LHCN-M2 (cell line): ENCODE data around the gene NTRK3. TPM values are rescaled to one million over a fixed set of nuclear protein-coding genes. Genes with fewer than 3 reads are reported as not detected.
"Not testable (repeated sequence)": the region's sequence is repeated elsewhere in the genome, so short reads cannot be mapped to it uniquely, and the experiment has no call there.

Experiments used
- DNase-seq: peaks from one replicate; pipeline ENCODE4 v3.0.0-alpha.2; 2012; ENCODE audit warnings: low read depth
- total RNA-seq: library from RNA; depleted of rRNA; stranded (reverse); fragments of >200 nt; gene quantifications from 2 replicates; pipeline ENCODE4 v1.2.3, GENCODE V29; 2014

The NTRK3 gene
- total RNA-seq, 1 experiment from 2014 or later: 0.23 TPM

DNA sequence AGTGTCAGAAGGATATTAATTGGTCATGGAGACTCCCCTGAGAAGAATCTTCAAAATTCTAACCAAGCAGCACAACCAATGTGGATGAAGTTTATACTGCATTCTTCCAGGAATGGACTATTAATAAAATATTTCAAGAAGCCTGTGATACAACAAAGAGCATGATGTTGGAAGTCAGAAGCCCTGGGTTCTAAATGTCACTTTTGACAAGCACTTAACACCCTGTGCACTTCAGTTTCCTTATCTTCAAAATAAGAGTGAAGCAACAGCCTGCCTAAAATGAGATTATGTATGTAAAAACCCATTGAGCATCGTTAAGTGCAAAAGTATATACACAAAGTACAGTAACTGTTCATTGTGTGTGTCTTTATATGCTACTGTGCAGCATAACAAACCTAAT lies 369.4 kb downstream of the NTRK3 start:
- DNase-seq: no peak

DNA sequence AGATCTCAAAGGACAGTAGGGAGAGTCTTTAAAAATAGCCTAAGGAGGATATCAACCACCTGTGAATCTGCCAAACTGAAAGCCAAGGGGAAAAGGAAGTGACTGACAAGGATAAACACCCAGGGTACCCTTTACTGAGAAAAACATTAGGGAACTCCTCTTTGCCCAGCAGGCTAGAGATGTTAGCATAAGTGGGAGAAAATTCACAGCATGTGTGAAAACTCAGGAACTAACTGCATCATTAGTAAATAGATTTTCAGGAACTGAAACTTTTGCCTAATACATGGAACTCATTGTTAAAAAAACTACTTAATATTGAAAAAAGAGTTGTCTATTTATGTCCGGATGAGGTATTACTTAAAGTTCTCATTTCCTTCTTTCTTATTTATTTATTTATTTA lies 375.5 kb downstream of the NTRK3 start:
- DNase-seq: no peak

DNA sequence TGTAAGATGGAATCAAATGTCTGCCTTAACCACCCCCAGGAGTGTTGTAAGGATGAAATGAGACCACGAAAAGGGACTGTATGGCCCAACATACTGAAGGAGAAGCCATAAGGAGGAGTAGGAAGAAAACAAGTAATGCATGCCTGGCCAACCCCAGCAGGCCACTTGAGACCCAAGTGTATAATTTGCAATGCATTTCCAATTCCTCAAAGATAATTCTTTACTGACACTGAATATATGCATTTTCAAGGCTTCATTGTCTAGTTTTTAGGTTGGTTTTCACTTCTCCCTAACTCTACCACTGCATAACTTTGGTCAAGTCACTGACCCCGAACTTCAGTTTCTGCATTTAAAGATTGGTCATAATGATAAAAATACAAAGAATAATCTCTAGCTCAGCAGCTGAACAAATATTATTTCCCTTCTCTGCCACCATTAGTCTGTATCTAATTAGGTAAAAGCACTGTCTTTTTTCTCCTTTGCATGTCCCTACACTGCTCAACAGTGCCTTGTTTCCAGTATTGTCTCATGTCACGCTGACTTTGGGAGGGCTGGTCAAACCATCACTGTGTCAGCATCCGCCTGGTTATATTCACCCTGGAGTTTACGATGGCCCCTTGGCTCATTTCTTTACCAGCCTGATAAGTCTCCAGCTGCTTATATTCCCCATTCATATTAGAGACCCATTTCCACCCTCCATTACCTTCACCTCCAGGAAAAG lies 378.6 kb downstream of the NTRK3 start:
- DNase-seq: no peak

DNA sequence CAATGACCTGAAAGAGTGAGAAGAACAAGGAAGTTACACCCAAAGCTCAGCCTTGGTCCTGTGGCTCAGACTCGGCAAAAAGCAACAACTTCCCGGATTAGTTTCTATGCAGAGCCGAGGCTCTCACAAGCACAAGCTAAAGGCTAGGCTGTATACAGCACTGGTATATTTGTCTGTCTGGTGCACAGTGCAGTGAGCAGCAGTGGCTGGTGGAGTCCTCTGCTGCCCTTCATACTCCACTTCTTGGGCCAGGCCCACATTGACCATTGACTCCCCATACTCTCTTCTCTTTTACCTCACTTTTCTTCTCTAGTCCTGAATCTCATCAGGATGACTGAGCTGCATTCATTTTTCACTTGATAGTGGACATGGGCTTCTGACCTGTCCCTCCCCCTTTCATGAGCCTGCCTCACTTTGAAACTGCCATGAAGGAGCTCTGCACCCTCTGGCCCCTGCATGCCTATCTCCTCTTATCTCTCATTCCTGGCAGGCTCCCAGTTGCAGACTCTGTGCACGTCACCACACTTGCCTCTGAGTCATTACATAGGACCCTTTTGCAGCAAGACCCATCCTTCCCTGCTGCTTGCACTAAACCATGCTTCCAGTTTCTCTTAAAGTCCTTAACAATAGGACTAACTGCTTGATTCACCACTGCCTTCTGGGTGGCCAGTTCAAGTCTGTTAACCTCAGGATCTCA lies 379.3 kb downstream of the NTRK3 start:
- DNase-seq: no peak

DNA sequence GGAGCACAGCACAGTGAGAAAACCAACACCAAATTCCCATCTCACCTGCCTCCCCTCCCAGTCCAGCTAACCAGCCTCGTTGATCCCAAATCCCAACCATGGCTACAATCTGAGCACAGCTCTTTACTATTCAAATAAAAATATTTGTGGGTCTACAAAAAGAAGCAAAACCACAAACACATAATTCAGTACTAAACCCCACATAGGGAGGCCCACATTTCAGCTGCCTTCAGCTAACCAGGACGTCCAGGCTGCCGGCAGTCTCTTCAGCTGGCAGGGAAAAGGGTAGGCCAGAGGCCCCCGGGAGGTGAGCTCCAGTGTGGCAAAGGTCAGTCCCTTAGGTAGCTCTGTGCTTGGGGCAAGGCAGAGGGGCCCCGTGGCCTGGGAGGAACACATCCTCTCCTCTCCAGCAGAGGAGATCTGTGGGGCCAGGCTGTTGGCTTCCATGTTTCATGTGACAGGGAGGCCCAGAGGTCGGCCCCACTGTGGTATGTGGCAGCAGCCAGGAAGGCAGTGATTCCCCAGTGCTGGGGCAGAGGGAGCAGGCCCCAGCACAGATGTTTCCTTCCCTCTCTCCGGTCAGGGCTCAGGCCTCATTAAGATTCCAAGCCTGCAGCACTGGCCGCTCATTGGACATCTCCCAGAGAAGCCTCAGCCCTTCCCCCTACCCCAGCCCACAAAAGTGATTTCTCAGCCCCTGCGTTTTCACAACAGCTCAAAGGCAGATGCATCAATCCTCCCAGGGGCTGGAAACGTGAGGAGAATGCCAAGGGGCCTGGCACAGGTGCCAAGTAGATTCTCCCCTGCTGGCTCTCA lies 381.4 kb downstream of the NTRK3 start:
- DNase-seq: no peak

DNA sequence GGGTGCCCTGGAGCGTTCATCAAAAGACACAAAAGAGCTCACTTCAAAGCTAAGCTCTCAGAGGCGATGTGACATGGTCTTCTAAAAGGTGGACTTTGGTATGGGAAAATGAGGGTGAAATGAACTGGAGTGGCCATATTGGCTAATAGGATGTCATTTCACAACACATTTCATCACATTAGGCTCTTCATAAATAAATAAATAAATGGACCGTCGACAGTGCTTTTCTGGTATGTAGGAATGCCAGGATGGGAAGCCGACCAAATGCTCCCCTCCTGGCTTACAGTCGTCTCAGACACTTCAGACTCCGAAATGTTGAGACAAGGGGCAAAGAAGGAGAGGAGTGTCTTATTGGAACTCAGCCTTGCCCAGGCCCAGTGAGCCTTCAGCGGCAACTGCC lies 383.0 kb downstream of the NTRK3 start:
- DNase-seq: no peak

DNA sequence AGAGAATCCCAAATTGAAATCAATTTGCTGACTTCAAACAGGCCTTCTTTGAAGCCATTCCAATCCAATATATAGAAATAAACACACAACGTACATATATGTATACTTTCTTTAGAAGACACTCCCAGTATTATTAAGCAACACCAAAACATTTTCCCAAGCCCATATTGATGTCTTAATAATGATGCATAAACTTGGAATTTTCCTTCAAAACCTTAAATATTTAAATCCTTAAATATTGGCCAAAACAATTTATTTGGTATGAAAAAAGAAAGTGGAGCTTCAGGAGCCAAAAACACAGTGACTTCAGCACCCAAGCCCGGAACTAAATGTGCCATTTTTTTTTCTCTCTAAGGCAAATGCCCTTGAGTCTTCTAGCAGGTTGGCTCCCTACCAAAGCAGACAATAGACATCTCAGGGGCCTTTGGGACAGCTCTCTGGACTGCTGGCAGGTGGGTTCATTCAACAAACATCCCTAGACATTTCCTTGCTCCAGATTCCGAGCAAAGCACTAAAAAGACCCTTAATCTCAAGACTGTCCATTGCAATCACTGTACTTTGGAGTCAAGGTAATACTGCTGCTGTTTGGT lies 384.7 kb downstream of the NTRK3 start:
- DNase-seq: no peak

DNA sequence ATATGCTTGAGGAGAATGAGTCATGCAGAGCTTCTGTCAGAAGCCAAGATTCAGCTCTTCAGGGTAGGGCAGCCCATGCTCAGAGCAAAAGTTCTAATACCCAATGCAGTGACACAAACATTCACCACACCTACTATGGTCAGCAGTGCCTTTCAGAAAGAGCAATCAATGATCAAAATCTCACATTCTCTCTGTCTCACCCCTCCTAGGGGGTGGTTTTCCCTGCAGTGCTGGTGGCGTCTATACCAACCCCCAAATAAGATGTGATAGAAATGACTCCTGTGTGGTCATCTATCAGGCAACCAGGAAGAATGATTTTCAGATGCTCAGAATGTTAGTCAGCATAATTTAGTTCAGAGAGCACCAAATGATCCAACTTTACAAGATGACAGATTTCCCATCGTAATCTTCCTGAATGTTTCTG lies 385.3 kb downstream of the NTRK3 start:
- DNase-seq: no peak

DNA sequence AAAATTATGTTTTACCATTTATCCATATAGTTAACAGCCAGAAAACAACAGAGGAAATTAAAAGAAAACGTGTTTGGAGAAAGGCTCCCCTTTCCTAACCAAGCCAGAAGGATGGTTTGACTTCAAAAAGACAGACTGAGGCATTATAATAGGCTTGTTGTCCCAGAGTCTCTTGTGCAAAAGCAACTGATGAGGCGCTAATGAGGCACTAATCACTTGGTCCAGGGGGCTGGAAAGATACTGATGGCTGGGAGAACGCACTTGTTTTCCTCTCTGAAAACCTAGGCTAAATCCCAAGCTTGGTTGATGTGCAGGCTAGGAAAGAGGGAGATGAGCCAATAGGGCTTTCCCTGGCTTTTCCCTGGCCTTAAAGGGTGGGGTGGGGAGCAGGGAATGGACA lies 389.6 kb downstream of the NTRK3 start:
- no peak for DNase-seq

DNA sequence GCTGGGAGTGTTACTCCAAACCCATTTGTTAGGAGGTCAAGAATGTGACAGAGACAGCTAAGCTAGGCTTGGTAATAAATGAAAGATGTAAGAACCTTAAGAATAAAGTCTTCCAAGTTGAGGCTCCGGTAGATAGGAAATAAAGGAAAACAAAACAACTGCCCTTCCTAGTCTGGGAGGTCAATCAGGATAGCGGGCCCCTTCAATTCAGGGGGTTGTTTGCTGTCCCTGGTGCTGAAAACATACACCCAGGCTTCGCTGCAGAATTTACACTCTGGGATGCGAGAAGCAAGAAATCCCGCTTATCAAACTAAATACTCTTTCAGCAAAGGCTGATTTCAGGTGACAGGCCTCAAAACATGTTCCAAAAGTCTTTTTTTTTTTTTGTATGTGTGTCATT lies 393.4 kb downstream of the NTRK3 start:
- DNase-seq: no peak

DNA sequence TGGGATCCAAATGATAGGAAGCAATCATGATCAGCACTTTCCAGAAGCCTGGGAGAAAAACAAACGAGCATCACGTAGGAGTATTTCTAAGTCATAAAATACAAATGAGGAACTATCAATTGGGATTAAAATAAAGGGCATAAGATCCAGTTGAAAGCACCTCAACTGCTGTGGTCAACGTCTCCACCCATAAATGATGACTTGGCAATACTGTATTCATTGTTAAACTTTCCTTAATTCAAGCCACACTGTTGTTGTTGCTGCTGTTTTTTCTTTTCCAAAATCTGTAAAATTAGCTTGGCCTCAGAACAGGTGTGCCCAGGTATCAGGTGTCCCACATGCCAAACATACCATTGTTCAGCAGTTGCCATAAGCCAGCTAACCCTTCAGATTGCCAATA lies 395.8 kb downstream of the NTRK3 start:
- DNase-seq: no peak

DNA sequence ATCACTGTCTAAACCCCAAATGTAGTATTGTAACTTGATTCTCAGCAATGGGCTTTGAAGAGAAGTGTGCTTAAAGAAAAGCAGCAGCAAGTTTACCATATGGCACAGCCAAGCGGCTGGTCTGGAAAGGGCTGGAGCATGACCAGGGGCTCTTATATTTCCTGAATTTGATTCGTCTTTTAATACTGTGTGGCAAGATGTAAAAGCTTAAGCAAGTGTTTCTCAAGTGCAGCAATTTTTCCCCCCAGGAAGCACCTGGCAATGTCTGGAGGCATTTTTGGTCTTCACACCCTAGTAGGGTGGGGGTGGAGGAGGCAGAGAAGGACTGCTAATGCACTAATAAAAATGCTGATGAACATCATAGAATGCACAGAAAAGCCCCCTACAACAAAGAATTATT lies 397.9 kb downstream of the NTRK3 start:
- DNase-seq: no peak

DNA sequence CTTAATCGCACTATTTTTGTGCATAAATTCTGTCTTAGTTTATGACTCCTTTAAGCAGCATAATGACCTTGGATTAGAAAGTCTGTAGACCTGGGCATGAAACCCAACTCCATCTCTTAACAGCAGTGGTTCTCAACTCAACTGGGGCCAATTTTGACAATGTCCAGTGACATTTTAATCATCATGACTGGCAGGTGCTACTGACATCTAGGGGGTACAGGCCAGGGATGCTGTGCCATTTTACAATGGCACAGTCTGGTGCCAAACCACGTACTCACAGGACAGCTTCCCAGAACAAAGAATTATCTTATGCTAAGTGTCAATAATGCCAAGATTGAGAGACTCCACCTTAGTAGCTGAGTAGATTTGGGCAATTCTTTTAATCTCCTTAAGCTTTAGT lies 405.0 kb downstream of the NTRK3 start:
- no peak for DNase-seq

DNA sequence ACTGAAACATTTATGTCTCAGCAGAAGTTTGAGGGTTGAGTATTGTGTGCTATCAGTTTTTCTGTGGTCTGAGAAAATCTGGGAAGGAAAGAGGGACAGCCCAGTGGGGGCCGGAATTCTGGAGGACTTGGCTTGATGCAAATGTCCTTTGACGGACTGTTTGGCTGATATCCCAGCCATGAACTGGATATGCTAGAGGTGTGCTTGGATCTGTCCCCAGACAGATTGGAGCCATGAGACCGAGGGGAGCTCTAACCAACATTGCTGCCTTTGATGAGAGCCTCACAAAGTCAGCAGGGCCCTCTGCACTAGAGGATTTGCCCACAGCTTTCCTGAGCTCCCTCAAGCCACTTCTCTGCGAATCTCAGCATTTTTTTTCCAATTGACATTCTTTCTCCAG lies 405.6 kb downstream of the NTRK3 start:
- DNase-seq: no peak

DNA sequence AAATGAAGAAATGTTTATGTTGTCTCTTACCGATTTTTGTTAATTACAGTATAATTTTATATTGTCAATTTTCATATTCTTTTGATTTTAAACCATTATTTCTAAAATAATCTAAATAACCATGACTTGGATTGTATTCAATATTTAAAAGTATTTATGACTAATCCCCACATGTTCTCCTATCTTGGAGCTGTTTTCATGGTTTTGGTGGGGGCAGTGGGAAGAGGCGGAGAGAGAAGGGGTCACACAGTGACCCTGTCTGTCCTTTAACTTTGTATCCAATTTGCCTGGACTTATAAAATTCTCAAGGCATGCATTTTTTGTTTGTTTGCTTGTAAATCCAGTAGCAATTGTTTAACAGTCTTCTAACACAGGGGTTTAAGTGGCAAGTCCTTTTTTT lies 407.4 kb downstream of the NTRK3 start:
- DNase-seq: no peak

DNA sequence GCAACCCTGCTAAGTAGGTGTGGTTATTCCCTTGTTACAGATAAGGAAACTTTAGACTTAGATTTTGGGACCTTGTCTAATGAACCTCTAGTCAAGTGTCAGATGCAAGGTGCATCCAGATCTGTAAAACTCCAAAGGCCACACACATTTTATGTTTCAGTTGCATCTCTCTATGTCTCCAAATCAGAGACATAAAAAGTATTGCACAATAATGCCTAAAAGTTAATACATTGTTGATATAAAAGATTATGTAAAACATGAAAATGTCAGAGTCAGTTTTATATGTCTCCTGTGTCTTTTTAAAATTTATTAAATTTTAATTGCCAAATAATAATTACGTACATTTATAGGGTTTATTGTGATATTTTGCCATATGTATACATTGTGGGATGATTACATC lies 408.5 kb downstream of the NTRK3 start:
- no peak for DNase-seq

DNA sequence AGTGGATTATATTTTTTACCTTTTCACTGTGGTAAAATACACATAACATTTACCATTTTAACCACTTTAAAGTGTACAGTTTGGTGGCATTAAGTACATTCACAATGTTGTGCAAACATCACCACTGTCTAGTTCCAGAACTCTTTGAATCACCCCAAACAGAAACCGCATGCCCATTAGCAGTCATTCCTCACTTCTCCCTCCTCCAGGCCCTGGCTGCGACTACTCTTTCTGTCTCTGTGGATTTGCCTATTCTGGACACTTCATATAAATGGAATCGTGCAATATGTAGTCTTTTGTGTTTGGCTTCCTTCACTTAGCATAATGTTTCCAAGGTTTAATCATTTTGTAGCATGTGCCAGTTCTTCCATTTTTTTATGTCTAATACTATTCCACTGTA lies 409.8 kb downstream of the NTRK3 start:
- no peak for DNase-seq

DNA sequence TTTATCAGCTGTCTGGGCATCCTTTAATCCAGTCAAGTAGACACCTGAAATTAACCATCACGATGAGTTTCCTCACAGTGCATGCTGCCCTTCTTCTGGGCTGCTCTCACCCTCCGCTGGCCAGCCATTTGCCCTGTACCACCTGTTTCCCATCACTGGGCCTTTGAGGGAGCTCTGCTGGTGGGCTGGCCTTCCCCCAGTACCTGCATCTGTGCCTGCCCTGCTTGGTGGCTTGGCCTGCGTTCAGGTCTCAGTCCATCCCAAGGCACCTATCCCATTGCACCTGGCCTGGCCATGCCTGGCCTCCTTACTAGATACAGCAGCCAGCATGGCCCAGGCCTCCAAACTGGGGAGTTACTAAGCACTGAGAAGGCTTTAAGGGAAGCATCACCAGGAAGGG lies 413.2 kb downstream of the NTRK3 start:
- DNase-seq: no peak

DNA sequence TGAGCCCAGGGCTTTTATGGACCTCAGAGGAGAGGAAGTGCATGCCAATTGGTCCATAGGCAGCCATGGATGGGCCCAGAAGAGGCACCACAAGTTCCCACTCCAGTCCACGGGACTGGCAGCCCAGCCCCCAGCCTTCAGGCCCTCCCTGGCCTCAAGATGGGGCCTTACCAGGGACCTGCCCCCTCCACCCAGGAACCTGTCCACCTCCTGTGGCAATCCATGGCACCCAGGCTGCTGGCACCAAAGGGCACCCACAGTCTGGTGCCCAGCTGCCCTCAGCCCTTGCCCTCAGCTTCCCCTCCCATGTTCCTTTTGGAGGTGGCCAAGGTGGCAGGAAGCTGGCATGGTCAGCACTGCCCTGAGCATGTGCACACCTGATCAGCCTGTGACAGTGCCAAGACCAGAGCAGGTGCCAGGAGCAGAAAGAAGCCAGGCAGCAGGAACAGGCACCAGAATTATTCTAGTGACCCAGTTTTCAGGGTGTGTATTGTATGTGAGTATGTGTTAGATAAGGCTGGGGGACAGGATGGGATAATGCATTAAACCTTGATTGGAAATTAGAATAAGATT lies 415.0 kb downstream of the NTRK3 start:
- DNase-seq: no peak

DNA sequence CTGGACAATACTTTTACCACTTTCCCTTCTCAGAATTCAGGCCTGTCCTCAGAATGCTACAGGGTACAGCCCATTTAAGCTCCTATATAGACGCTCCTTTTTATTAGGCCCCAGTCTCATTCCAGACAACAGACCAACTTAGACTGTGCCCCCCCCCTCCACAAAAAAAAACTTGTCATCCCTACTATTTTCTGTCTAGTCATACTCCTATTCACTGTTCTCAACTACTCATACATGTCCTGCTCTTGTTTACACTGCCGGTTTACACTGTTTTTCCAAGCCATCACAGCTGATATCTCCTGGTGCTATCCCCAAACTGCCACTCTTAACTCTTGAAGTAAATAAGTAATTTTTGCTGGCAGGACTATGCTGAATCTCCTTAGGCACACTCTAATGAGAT lies 420.7 kb downstream of the NTRK3 start:
- not testable (repeated sequence) for DNase-seq

DNA sequence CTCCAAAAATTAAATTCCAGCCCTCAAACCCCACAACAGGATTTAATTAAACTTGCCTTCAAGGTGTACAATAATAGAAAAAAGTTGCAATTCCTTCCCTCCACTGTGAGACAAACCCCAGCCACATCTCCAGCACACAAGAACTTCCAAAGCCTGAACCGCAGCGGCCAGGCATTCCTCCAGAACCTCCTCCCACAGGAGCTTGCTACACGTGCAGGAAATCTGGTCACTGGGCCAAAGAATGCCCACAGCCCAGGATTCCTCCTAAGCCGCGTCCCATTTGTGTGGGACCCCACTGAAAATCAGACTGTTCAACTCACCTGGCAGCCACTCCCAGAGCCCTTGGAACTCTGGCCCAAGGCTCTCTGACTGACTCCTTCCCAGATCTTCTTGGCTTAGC lies 423.2 kb downstream of the NTRK3 start:
- not testable (repeated sequence) for DNase-seq
